Hematopoietic multipotent progenitor cell treated with erythropoietin and hydrocortisone succinate and interleukin-3 and kit ligand, for 6 days (in vitro differentiated cells): Measurements from ENCODE around the gene PPP2R2C.

Source experiments
- DNase-seq: peaks from one replicate; pipeline ENCODE4 v3.0.0-alpha.2; 2015

Gene PPP2R2C

GRCh38 chr4:6393544-6394475 is 78.6 kb downstream of the PPP2R2C start:
- DNase-seq, result no peak

DNA sequence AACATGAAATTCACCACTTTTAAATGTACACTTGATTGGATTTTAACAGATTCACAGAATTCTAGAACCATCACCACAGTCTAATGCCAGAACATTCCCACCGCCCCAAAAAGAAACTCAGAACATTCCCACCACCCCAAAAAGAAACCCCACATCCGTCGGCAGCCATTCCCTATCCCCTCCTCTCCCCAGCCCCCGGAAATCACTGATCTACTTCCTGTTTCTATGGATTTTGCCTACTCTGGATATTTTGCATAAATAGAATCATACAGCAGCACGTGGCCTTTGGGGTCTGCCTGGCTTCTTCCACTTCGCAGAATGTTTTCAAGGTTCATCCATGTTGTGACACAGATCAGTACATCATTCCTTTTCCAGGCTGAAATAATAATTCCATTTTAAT is 79.3 kb downstream of the PPP2R2C start:
- no peak for DNase-seq

- no peak for DNase-seq
Observed at GRCh38 chr4:6392407-6392806, 80.0 kb downstream of the PPP2R2C start.

DNA sequence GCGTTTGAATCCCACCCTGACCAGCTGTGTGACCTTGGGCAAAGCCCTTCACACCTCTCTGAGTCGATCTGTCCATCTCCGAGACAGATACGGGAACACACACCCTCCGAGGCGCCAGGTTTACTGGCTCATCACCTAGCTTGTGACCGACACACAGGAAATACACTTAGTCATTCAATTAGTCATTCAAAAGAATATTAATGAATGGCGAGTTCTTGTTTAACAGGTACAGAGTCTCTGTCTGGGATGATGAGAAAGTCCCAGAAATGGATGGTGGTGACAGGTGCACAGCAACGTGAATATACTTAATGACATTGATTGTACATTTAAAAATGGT is 80.6 kb downstream of the PPP2R2C start:
- DNase-seq, result no peak

GRCh38 chr4:6391186-6391851 is 81.1 kb downstream of the PPP2R2C start:
- no peak for DNase-seq

- DNase-seq, result no peak
Observed at GRCh38 chr4:6390356-6390755, 82.1 kb downstream of the PPP2R2C start.

DNA sequence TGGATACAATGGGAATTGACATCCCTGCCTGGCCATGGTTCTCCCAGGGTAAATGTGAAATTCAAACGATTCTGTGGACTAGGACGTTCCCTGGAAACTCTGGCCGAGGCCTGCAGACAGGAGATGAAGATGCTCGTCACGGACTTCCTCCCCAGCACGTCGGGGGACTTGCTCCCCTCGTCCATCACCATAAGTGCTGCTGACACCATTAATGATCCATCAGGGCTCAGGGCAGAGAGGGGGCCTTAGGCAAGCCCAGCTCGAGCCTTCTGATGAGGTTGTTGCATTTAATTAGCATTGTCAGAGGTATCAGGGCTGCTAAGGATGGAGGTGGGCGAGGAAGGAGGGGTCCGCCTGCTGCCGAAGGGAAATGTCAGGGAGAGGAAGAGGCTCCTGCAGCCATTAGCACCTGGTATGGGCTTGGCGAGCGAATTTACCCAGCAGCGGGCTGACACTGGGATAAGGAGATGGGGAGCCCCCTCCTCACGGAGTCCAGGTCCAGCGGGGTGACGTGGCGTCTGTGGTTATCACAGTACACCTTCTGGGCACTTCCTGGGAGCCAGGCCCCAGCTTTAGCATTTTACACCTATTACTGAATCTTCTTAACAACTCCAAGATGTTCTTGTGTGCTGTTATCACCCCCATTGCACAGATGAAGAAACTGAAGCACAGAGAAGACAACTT is 83.1 kb downstream of the PPP2R2C start:
- DNase-seq, result no peak

DNA sequence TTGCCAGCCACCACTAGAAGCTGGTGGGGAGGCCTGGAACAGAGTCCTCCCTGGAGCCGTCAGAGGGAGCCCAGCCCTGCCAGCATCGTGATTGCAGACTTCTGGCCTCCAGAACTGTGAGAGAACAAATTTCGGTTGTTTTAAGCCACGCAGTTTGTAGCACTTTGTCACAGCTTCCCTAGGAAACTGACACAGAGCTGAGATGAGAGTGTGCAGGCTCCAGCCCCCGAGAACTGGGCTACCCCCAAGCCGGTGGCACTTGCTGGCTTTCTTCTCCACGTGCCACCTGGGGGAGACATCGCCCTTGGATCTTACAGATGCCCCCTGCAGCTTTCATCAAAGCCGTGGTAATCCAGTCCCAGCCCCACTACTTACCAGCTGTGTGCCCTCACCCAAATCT is 83.7 kb downstream of the PPP2R2C start:
- no peak for DNase-seq

DNA sequence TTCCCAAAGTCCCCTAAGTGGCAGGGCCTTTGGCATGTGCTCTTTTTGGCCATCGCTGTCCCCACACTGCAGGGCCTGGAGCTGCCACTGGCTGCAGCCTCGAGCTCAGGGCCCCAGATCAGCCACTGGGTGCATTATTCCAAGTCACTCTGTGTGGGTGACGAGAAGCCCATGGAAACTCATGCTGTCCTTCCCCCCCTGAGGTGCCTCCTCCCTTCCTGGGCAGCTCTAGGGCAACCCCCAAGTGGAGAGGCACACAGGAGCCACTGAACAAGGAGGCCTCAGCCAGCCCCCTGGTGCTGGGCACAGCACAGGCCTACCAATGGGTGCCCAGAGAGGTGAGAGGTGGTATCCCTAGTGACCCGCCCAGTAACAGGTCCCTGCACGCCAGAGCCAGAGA is 84.5 kb downstream of the PPP2R2C start:
- DNase-seq, result no peak

GRCh38 chr4:6386091-6386490 is 86.3 kb downstream of the PPP2R2C start:
- no peak for DNase-seq

DNA sequence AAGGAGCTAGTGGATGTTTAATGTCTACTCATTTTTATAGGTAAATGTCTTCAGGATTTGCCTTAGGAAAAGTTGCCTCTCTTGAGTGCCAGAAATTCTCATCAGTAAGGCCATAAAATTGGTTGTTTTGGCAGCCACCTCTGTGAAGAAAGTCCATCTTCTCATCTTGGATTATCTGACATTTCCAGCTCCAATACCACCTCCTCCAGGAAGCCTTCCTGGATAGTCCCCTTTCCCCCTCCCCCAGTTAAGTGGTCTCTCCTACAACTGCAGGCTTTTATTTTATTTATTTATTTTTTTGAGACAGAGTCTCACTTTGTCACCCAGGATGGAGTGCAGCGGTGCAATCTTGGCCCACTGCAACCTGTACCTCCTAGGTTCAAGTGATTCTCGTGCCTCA is 87.1 kb downstream of the PPP2R2C start:
- no peak for DNase-seq

DNA sequence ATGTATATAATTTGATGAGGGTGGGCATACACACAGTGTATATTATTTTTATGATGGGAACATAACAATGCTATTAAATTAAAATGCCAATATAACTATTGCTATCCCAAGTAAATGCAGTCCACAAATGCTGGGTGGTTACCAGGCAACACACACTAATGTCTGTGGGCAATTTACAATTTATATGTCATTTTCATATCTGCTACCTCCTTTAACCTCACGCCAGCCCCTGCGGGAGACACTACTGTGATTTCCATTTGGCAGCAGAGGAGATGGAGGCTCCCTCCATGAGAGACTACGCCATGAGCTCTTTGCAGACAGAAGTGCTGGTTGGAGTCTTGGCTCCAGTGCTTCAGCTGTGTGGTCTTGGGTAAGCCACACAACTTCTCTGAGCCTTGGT is 87.9 kb downstream of the PPP2R2C start:
- no peak for DNase-seq

- DNase-seq, result no peak
Observed at GRCh38 chr4:6383929-6384328, 88.5 kb downstream of the PPP2R2C start.

DNA sequence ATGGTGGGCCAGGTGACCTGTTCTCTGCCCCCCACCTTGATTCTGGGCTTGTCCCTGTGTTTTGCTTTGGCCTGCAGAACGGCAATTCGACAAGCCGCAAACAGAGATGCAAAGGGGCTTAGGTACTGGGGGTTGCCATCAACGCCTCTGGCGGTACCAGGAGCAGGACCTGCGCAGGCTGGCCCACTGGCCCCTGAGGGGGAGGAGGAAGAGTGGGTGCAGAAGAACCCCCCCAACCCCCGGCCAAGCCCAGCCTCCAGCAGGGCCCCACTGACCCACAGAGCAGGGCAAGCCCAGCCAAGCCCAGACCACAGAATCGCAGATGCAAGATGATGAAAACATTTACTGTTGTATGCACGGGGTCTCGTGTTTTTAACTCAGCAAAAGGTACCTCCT is 89.4 kb downstream of the PPP2R2C start:
- no peak for DNase-seq

- no peak for DNase-seq
Observed at GRCh38 chr4:6381571-6382123, 90.8 kb downstream of the PPP2R2C start.

DNA sequence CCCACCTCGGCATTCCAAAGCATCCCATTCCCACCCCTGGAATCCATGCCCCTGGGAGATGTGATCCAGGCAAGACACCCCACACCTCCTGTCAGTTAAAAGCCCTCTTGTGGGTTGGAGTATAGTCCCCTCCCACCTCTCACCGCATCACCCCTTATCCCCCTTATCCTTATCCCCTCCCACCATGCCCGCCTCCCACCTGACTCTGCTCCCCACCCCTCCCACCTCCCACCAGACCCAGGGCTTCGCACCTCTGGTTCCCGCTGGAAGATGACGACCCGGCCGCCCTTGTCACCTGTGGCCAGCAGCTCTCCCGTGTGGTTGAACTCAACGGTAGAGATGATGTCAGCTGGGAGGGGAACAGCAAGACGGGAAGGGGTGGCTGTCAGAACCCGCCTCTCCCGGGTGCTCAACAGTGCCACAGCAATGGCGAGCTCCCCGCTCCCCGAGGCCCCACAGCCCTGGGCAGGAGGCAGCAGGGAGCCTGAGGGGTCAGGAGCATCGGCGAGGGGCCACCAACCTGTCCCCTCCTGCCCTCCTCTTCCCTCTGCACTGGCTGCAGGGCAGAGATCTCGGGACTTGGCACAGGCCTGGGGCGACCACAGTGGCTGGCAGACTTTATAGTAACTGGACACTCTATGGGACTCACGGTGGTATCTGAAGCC is 91.5 kb downstream of the PPP2R2C start:
- no peak for DNase-seq

DNA sequence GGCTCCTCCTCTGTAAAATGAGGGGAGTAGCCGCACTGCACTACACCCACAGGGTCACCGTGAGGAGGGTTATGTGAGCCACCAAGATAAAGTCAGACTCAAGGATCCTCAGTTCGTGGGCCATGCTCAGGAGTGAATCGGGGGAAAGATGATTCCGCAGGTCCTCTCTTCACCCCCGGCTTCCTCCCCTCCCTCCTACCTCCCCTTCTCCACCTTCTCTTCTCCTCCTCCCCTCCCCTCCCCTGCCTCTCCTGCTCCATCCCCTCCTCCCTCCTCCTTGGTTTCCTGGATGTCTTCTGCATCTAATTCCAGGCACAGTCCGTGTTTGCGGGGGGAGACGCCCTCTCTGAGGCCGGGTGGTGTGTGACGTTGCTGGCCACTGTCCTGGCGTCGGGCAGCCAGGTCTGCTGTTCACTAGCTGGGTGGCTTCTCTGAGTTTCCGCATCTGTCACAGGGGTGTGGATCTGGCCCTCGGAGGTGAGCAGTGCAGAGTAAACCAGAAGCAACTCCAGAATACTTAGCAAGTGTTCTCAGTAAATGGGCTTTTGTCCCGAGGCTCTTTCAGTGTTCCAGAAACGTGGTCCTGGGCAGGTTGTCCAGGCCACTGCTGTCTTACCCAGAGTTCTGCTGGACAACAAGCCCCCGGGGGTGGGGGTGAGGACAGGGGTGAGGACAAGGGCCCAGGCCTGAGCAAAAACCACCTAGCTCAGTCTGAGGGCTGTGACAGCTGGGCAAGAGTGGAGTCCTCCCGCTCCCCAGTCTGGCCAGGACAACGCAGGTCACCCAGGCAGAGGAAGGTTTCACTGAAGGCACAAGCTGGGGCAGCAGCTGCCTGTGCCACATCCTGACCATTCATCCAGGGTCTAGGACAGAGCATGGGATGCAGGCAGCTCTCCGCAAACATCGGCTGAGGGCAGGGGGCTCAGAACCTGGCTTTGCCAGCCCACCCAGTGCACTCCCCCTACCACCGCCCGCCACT is 92.4 kb downstream of the PPP2R2C start:
- DNase-seq, result no peak

GRCh38 chr4:6378493-6379445 is 93.6 kb downstream of the PPP2R2C start:
- DNase-seq, result no peak

DNA sequence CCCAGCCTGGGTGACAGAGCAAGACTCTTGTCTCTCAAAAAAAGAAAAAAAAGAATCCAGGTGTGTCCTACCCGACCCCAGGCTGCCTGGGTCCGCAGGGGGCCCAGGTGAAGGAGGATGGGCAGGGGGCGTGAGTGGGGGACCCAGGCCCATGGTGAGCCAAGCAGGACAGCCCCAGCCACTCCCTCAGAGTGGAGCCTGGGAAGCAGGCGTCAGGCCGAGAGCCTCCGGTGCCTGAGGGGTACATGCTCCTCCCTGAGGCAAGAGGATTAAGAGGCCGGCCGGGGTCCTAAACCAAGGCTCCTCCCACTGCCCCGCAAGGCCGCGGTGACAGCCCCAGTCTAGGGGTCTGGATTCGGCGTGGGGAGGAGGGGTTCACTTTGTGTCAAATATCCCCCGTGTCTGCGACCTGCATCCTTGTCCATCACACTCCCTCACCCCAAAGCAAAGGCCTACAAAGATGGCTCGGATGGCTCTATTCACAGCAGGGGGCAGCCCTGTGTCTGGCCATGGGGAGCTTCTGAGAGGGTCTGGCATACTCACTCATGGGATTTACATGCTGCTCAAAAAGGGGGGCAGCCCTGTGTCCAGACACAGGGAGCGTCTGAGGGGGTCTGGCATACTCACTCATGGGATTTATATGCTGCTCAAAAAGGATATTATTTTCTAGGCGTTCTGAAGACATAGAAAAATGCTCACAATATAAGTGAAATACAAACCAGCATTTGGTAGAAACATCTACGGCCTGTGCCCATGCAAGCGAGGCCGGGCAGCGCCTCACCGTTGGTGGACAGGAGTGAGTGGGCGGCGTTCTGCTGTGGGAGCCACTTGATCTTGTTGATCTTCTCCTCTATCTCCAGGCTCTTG is 94.6 kb downstream of the PPP2R2C start:
- DNase-seq, result no peak
